Karpas-422 (cell line): ENCODE measurements around the gene TCEAL4. TPM values are rescaled to one million over a fixed set of nuclear protein-coding genes. Genes with fewer than 3 reads are reported as not detected.

Source experiments
- DNase-seq: peaks from one replicate; pipeline ENCODE4 v3.0.0-alpha.2; 2015
- H2AFZ ChIP-seq: fragments of 200-600 bp; sonication (generic); 2 replicates; pipeline ENCODE4 v1.6.1; 2014; ENCODE audit warnings: antibody characterized with exemption, low read length, mixed read lengths
- H3K27ac ChIP-seq: fragments of 200-600 bp; sonication (generic); 2 replicates; pipeline ENCODE4 v1.5.1; 2014; ENCODE audit warnings: mild to moderate bottlenecking, low read length, moderate library complexity
- H3K27me3 ChIP-seq: fragments of 200-600 bp; sonication (generic); 2 replicates; pipeline ENCODE4 v1.6.1; 2014; ENCODE audit warnings: low read length, mixed read lengths
- H3K36me3 ChIP-seq: fragments of 200-600 bp; sonication (generic); 2 replicates; pipeline ENCODE4 v1.6.1; 2014; ENCODE audit warnings: low read length, mixed read lengths; ENCODE audit not compliant: insufficient read depth
- H3K4me1 ChIP-seq: fragments of 200-600 bp; sonication (generic); 2 replicates; pipeline ENCODE4 v1.6.1; 2014; ENCODE audit warnings: mild to moderate bottlenecking, low read length, mixed read lengths
- H3K4me2 ChIP-seq: fragments of 200-600 bp; sonication (generic); 2 replicates; pipeline ENCODE4 v1.6.1; 2014; ENCODE audit warnings: low read length, low read depth, mild to moderate bottlenecking; ENCODE audit not compliant: poor library complexity, severe bottlenecking
- H3K4me3 ChIP-seq: fragments of 200-600 bp; sonication (generic); 2 replicates; pipeline ENCODE4 v1.5.1; 2014; ENCODE audit warnings: mild to moderate bottlenecking, antibody characterized with exemption, low read length, mixed read lengths
- H3K79me2 ChIP-seq: fragments of 200-600 bp; sonication (generic); 2 replicates; pipeline ENCODE4 v1.6.1; 2014; ENCODE audit warnings: mild to moderate bottlenecking, low read length, mixed read lengths
- H3K9ac ChIP-seq: fragments of 200-600 bp; sonication (generic); 2 replicates; pipeline ENCODE4 v1.6.0; 2014; ENCODE audit warnings: low read length
- H3K9me2 ChIP-seq: fragments of 200-600 bp; sonication (generic), shearing (Covaris generic); replicated peaks from 2 replicates; pipeline ENCODE4 v1.6.0; 2014; ENCODE audit warnings: mild to moderate bottlenecking, low read length, moderate library complexity; ENCODE audit not compliant: insufficient read depth
- H3K9me3 ChIP-seq: fragments of 300-700, 200-600 bp; sonication (generic); 2 replicates; pipeline ENCODE4 v1.6.1; 2014; ENCODE audit warnings: low read length, mixed read lengths
- H4K20me1 ChIP-seq: fragments of 200-600 bp; sonication (generic); 2 replicates; pipeline ENCODE4 v1.6.1; 2014; ENCODE audit warnings: mild to moderate bottlenecking, antibody characterized with exemption, low read length, low read depth; ENCODE audit not compliant: insufficient read depth
- total RNA-seq: library from RNA; depleted of rRNA; stranded (reverse); fragments of >200 nt; shearing (Covaris generic); gene quantifications from 2 replicates; pipeline ENCODE4 v1.2.3, GENCODE V29; 2014; ENCODE audit warnings: low replicate concordance

The TCEAL4 gene
- total RNA-seq, 1 experiment from 2014 or later: 19.8 TPM

DNA sequence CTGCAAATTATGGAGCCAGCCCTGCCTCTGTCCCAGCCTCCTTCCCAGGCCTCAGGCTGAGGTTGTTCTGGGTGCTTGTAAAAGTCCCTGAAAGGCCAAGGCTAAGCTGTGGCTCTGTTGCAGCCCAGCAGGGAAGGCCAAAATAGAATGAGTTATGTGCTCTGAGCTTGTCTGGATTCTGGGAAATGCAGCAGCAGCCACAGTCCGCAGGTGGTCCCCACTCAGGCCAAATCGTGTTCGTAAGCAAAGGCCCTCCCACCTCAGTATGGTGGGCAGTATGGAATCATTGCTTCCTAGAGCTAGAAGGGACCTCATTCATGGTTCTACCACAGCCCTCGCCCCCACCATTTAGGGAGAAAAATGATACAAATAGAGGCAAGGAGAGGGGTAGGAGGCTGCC, 38.8 kb downstream of the TCEAL4 start:
- H3K79me2 ChIP-seq: no peaks in the 10 kb centered on the region
- H3K4me1 ChIP-seq: peaks cover 4% of the 10 kb centered on the region
- H3K9me3 ChIP-seq: no peaks in the 10 kb centered on the region
- no peaks in the 10 kb centered on the region for H3K36me3 ChIP-seq
- no peak overlapping the region for H3K4me2 ChIP-seq
- H3K27me3 ChIP-seq: no peaks in the 10 kb centered on the region
- no peaks in the 10 kb centered on the region for H3K9me2 ChIP-seq
- no peak overlapping the region for H2AFZ ChIP-seq
- no peak for DNase-seq
- no peak overlapping the region for H3K4me3 ChIP-seq
- H3K9ac ChIP-seq: no peak overlapping the region
- no peaks in the 10 kb centered on the region for H4K20me1 ChIP-seq
- H3K27ac ChIP-seq: no peak overlapping the region

- no peak for DNase-seq
- H3K79me2 ChIP-seq: no peaks in the 10 kb centered on the region
- H3K9me2 ChIP-seq: no peaks in the 10 kb centered on the region
- H3K27ac ChIP-seq: no peak overlapping the region
- no peaks in the 10 kb centered on the region for H3K9me3 ChIP-seq
- H4K20me1 ChIP-seq: no peaks in the 10 kb centered on the region
- H3K4me2 ChIP-seq: no peak overlapping the region
- H3K4me3 ChIP-seq: no peak overlapping the region
- H3K27me3 ChIP-seq: no peaks in the 10 kb centered on the region
- H3K4me1 ChIP-seq: peaks cover 9% of the 10 kb centered on the region
- no peak overlapping the region for H2AFZ ChIP-seq
- no peaks in the 10 kb centered on the region for H3K36me3 ChIP-seq
- H3K9ac ChIP-seq: no peak overlapping the region
These were observed 41.5 kb downstream of the TCEAL4 start for GRCh38 chrX:103626855-103627254.

GRCh38 chrX:103628386-103629317, 43.3 kb downstream of the TCEAL4 start, which contains the start of gene TCEAL1:
Gene TCEAL1 (plus strand): TSS chrX:103628975. CDS start chrX:103629917, 942 bp downstream.
- Histone ChIP-seq H2AFZ (peak within 1 kb of the TSS; percentile 74), H3K27me3 (no peaks in the 10 kb centered on the region), H3K4me1 (peaks cover 9% of the 10 kb centered on the region), H3K79me2 (no peaks in the 10 kb centered on the region), H3K4me2 (peak within 1 kb of the TSS; percentile 86), H3K9me2 (no peaks in the 10 kb centered on the region), H3K9me3 (no peaks in the 10 kb centered on the region), H3K9ac (peak within 1 kb of the TSS; percentile 75), H4K20me1 (no peaks in the 10 kb centered on the region), H3K4me3 (peak within 1 kb of the TSS; percentile 79), H3K36me3 (no peaks in the 10 kb centered on the region), H3K27ac (no peak within 1 kb of the TSS)
- peak; percentile 62 for DNase-seq

GRCh38 chrX:103629318-103630170, 44.2 kb downstream of the TCEAL4 start:
- Histone ChIP-seq H3K9me3 (no peaks in the 10 kb centered on the region), H2AFZ (peak overlapping the region; percentile 74), H4K20me1 (no peaks in the 10 kb centered on the region), H3K36me3 (no peaks in the 10 kb centered on the region), H3K4me1 (peaks cover 9% of the 10 kb centered on the region), H3K27me3 (no peaks in the 10 kb centered on the region), H3K27ac (no peak overlapping the region), H3K79me2 (no peaks in the 10 kb centered on the region), H3K9me2 (no peaks in the 10 kb centered on the region), H3K4me2 (peak overlapping the region; percentile 86), H3K4me3 (peak overlapping the region; percentile 79), H3K9ac (peak overlapping the region; percentile 75)
- DNase-seq: peak; percentile 55

DNA sequence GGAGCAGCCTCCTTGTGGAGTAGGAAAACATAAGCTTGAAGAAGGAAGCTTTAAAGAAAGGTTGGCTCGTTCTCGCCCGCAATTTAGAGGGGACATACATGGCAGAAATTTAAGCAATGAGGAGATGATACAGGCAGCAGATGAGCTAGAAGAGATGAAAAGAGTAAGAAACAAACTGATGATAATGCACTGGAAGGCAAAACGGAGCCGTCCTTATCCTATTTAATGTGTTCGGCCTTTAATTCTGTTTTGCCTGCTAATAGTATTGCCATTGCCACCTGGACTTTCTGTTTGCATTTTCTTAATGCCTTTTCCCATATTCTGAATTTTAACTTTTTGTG, 44.8 kb downstream of the TCEAL4 start:
- Histone ChIP-seq H2AFZ (no peak overlapping the region), H4K20me1 (no peaks in the 10 kb centered on the region), H3K9me2 (no peaks in the 10 kb centered on the region), H3K9ac (peak overlapping the region; percentile 75), H3K9me3 (no peaks in the 10 kb centered on the region), H3K4me3 (peak overlapping the region; percentile 79; the same call in 1 of the 2 replicates), H3K27me3 (no peaks in the 10 kb centered on the region), H3K27ac (no peak overlapping the region), H3K4me2 (peak overlapping the region; percentile 86), H3K4me1 (peaks cover 9% of the 10 kb centered on the region), H3K36me3 (no peaks in the 10 kb centered on the region), H3K79me2 (no peaks in the 10 kb centered on the region)
- DNase-seq: no peak

DNA sequence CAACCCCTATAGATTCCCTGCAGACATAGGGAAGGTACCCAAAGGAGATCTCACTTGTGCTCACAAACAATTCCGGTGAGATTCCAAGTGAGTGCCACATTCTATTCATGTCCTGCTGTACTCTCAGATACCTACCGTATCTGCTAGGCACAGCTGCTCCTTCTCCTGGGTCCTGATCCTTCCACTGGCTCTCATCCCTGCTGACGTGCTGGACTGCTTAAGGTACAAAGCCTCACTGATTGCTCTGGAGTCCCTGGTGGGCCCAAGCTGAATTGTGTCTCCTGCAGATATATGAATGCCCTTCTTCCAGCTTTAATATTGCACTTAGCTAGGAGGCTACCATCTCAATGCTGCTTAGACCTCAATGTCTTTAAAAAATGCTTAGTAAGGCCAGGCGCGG, 45.8 kb downstream of the TCEAL4 start:
- H3K79me2 ChIP-seq: no peaks in the 10 kb centered on the region
- no peaks in the 10 kb centered on the region for H3K27me3 ChIP-seq
- H2AFZ ChIP-seq: no peak overlapping the region
- no peak overlapping the region for H3K4me3 ChIP-seq
- H3K36me3 ChIP-seq: no peaks in the 10 kb centered on the region
- H3K9me2 ChIP-seq: no peaks in the 10 kb centered on the region
- H3K27ac ChIP-seq: no peak overlapping the region
- H3K9ac ChIP-seq: no peak overlapping the region
- no peaks in the 10 kb centered on the region for H4K20me1 ChIP-seq
- H3K4me1 ChIP-seq: peaks cover 9% of the 10 kb centered on the region
- no peaks in the 10 kb centered on the region for H3K9me3 ChIP-seq
- no peak overlapping the region for H3K4me2 ChIP-seq
- DNase-seq: no peak

GRCh38 chrX:103635436-103635835, 50.1 kb downstream of the TCEAL4 start:
- Histone ChIP-seq H3K9me3 (no peaks in the 10 kb centered on the region), H4K20me1 (no peaks in the 10 kb centered on the region), H3K4me1 (no peaks in the 10 kb centered on the region), H3K9ac (no peak overlapping the region), H3K4me3 (no peak overlapping the region), H3K27ac (no peak overlapping the region), H3K9me2 (no peaks in the 10 kb centered on the region), H3K36me3 (no peaks in the 10 kb centered on the region), H3K79me2 (no peaks in the 10 kb centered on the region), H3K27me3 (no peaks in the 10 kb centered on the region), H2AFZ (no peak overlapping the region), H3K4me2 (no peak overlapping the region)
- DNase-seq: no peak
